A549 treated with ZK216348 at 1 μM for 4 hours (cell line): ENCODE measurements around the gene PRSS2. TPM values are rescaled to one million over a fixed set of nuclear protein-coding genes. Genes with fewer than 3 reads are reported as not detected.

Experiments
- total RNA-seq: library from RNA; stranded (reverse); fragments of 200-300 nt; extraction: Qiagen RNA extraction; gene quantifications from 5 replicates; pipeline ENCODE4 v1.2.3, GENCODE V29; 2022; ENCODE audit warnings: low read depth

PRSS2 gene
- total RNA-seq = not detected in 5 replicates

GRCh38 chr7:142770661-142771352 lies at the start of gene PRSS2:
Gene PRSS2, plus strand, starts transcription at chr7:142770970. Its CDS starts 13 bp downstream, at chr7:142770983.

GRCh38 chr7:142749218-142749993 lies 21.4 kb upstream of the PRSS2 start, which contains the start of gene PRSS1:
Gene PRSS1, plus strand, starts transcription at chr7:142749472. Its CDS starts 13 bp downstream, at chr7:142749485.

Other genes with a start within 250 kb of the PRSS2 start
- not detected in 5 replicates for gene PRSS1, start 21.5 kb upstream of the PRSS2 start, total RNA-seq
- 0.17 to 1.2 TPM (median 0.32 TPM) in 5 replicates for gene EPHB6, start 84.1 kb downstream of the PRSS2 start, total RNA-seq
- not detected in 5 replicates for gene TRPV6, start 114.8 kb downstream of the PRSS2 start, total RNA-seq
- gene TRPV5, start 162.8 kb downstream of the PRSS2 start, total RNA-seq = not detected in 5 replicates
- not detected in 5 replicates for gene LLCFC1, start 168.5 kb downstream of the PRSS2 start, total RNA-seq
- gene KEL, start 191.4 kb downstream of the PRSS2 start, total RNA-seq = 0.05 TPM in 1 of 5 replicates, not detected in the others